ENCODE measurements around the gene KDM5B.
"Not testable (repeated sequence)": the region's sequence is repeated elsewhere in the genome, so short reads cannot be mapped to it uniquely, and the experiment has no call there.

KDM5B gene

DNA sequence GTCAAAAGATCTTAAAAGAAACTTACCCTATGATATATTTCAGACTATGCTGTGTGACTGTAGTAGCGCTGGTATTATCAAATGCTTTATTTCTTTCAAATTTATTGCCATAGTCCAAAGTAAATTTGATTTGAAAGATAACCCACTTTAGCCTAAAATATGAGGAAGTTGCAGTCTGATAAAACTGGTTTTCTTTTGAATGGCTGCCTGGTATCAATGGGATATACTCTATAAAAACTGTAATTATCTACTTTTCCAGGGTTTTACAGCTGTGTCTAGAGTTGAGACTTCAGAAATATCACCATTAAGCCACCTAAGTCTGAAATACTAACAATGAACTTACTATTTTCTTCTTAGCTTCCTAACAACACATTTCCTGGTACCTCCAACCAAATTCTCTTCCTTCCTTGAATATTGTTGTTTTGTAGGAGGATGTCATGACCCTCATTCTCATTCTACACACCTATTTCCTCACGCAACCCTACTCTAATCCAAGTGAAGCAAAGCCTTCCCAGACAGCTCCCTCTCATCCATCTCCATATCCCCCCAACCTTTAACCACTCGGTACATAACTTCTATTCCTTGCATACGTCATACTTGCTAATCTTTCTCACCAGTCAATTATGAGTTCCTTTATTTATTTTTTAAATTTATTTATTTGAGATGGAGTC, 17.0 kb downstream of the KDM5B start:
- DNase-seq: no peak

DNA sequence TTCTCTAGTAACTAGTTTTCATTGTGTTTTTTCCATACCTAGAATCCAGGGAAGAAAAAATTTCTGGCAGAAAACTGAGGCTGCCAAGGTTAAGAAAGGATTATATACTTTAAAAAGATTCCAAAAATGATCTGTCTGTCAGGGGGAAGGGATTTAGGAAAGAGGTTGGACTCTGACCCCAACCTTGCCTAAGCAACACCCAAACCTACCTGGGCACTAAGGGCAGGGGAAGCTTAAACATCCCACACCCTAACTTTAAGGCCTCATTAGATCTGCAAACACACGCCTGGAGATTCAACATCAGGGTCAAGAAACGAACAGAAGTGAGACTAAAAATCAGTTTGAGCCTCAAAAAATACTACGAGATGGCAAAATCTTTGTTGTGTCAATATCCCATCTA, 19.4 kb downstream of the KDM5B start:
- no peak for DNase-seq

DNA sequence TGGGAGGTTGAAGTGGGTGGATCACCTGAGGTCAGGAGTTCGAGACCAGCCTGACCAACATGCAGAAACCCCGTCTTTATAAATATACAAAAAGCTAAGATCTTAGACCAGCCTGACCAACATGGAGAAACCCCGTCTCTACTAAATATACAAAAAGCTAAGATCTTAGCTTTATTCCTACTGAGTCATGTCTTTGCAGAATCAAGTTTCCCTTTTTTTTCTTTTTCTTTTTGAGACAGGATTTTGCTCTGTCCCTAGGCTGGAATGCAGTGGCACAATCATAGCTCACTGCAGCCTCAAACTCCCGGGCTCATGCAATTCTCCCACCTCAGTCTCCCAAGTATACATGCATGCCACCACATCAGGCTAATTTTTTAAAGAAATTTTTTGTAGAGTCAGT, 21.4 kb downstream of the KDM5B start:
- no peak for DNase-seq

DNA sequence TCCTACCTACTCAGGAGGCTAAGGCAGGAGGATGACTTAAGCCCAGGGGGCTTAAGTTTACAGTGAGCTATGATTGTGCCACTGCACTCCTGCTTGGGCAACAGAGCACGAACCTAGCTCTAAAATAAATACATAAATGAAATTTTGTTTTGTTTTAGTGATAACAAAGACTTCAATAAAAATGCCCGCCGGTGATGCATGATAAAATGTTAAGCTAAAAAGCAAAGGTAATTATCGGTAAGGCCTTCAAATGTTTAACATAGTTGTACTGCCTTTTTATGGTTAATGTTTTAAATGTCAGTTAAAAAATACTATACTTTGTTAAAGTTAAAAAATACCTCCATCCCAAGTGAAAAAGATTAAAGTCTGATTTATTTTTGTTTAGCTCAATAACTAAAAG, 27.0 kb downstream of the KDM5B start:
- no peak for DNase-seq

DNA sequence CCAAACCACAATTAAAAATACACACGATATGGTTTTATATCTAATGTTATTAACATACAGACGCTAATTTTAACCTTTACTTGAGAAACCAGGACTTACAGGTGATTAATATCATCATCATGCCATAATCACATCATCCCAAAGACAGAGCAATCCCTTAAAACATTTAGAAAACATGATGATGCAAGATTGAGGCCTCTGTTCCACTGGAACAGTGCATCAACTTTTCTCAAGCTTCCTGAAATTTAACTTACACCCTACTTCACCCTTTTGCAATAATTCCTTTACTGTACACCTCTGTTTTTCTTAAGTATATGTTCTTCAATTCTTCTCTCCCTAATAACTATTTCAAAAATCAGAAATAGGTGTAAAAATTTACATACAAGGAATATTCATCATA, 38.1 kb downstream of the KDM5B start:
- DNase-seq: no peak

DNA sequence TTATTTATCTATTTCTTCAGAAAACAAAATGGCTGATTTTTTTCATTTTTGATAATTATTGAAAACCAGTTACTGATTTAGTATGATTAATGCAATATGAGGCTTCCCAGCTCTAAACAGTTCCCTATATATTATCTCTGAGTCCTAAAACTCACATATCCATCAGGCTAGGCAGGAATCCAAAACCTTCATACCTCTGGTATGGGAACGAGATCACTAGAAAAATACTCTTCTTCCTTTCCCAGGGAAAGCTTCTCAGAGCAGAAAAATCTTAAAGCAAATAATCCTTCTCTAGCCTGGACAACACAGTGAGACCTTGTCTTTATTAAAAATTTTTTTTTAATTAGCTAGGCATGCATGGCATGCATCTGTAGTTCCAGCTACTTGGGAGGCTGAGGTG, 42.5 kb downstream of the KDM5B start:
- DNase-seq: no peak

DNA sequence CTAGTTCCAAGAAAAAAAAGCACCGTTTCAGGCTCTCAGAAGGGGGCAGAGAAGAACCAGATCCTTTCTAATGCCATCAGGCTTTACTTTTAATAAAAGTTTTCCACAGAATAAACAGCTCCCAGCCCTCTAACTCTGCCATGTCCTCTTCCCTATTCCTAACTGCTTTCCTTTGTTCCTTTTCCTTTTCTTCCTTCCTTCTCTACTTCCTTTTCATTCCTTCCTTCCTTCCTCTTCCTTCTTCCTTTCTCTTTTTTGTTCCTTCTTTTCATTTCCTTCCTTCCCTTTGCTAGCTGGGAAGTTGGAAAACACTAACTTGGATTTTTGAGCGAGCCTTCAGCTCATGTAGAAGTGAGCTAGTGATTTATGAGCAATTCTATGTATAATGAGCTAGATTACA, 46.2 kb downstream of the KDM5B start:
- no peak for DNase-seq

DNA sequence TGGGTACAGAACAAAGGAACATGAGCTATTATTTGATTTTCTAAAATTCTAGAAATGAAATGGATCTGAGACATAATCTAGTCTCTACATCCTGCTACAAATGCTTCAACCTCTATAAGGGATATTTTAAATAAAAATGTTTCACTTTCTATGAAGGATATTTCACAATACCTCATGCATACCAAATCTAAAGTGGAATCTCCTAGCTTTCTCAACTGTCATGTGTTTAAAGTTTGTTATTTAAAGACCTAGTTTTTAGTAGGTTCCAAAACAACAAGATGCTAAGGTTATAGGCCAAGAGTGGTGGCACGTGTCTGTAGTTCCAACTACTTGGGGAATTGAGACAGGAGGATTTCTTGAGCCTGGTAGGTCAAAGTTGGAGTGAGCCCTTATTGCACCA, 47.6 kb downstream of the KDM5B start:
- DNase-seq: no peak

DNA sequence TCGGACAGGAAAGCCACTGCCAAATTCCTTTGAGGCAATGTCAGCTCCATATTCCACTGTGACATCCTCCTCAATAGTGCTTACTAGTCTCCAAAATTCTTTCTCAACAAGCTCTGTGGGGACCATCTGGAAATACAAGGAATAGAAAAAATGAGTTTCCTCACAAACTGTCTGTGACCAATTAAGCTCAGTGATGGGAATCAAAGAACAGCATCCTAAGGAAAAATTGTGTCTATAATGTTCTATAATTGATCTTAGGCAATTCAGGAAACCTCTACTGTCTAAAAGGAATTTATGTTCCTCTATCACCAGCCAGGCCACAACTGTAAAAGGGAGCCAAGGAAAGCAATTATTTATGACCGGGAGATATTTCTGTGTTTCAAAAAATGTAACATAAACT, 51.8 kb downstream of the KDM5B start:
- no peak for DNase-seq

DNA sequence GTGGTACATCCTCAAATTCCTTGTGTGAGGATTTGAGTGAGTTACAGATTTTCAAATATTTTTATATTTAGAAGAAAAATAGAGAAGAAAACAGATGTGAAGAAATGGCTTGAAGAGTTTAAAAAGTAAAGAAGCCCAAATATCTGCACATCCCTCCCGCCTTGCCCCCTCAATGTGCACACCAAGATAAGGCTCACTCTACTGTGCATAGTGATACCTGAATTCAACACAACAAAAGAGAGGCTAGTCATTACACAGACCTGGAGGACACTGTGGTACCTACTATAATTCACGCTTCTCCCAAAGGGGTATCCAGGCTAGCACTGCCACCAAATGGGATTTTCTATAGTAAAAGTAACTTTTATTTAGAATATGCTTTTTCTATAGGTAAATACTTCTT, 53.9 kb downstream of the KDM5B start:
- no peak for DNase-seq

DNA sequence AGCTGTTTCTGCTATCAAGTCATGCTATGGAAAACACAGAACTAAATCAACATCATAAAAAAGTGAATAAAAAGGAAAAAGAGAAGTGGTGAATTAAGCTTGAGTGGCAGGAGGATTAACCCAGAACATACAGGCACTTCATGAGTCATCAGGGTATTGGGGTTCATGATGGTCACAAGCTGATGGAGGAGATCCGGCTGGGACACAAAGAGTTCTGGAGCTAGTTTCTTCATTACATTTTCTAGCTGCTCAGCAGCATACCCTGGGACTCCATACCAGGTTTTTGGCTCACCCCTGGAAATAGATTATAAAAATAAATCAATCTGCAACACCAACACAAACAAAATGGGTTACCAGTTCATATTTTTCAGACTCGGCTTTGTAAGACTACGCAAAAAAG, 55.4 kb downstream of the KDM5B start:
- no peak for DNase-seq

DNA sequence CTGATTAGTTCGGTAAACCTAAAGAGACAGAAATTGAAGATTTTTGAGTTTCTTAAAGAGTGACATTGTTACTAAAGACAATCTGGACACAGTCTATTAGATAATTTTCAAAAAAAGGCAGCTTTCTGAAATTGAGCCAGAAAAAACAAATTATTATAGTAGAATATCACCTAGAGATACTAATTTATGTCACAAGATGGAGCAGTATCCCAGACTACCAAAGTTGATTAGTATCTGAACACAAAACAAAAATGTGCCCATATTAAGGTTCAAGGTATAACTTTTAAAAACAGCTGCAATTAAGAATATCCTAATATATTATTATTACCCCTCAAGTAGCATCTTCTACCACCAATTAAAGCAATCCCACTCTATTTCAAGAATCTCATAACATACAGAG, 57.5 kb downstream of the KDM5B start:
- DNase-seq: no peak

DNA sequence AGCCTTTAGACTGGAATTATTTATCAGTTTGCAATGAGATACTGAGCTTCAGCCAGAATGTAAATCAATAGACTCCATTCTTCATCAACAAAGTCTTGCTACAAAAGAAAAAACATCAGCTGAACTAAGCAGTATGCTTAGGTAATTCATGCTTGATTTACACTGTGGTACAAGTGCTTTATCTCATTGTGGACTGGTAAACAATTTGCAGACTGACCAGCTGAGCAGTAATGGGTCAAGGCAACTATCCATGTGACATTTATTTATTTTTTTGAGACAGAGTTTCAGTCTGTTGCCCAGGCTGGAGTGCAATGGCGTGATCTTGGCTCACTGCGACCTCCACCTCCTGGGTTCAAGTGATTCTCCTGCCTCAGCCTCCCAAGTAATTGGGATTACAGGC, 58.2 kb downstream of the KDM5B start:
- DNase-seq: no peak

DNA sequence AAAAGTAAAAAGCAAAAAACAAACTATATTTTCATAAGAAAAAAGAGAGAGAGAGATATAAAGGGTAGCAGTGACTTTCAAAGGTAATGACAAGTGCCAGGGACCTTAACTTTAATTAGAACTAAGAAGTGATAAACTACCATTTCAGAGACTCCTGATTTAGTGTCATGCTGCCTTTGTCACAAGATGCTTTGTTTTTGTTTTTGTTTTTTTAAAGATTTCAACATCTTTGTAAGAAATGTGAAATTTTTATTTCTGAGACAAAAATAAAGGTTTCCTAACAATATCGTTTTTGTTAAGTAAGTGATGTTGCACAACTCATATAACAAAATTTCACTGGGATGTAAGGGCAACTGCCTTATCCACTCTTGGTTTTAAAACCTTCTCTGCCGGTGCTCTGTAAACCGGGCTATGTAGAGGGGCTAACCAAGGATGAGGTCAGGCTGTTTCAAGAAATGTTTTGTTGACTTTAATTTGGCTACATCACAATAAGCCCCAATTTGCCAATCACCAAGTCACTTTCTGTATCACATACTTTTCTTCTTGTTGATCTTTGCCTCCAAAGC, 62.8 kb downstream of the KDM5B start:
- DNase-seq: no peak

DNA sequence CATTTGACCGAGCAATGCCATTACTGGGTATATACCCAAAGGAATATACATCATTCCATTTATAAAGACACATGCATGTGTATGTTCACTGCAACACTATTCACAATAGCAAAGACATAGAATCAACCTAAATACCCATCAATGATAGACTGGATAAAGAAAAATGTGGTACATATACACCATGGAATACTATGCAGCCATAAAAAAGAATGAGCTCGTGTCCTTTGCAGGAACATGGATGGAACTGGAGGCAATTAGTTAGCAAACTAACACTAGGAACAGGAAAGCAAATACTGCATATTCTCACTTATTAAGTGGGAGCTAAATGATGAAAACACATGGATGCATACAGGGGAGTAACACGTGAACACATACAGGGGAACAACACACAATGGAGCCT, 63.5 kb downstream of the KDM5B start:
- not testable (repeated sequence) for DNase-seq

DNA sequence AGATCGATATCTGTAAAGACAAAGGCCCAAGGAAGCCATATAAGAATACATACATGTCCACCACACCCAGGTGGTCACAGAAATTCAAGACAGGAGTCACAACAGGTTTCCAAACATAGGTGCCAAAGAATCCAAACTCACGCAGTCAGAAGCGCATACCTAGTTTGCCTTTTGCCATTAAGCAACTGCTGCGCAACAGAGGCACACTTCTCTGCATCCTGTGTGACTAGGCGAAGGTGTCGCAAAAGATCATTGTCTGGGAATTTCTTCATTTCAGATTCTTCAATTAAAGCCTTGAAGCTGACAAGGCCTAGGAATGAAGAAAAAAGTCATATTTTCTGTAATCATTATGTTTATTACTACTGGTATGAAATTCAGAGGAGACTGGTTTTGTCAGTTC, 65.7 kb downstream of the KDM5B start:
- no peak for DNase-seq

DNA sequence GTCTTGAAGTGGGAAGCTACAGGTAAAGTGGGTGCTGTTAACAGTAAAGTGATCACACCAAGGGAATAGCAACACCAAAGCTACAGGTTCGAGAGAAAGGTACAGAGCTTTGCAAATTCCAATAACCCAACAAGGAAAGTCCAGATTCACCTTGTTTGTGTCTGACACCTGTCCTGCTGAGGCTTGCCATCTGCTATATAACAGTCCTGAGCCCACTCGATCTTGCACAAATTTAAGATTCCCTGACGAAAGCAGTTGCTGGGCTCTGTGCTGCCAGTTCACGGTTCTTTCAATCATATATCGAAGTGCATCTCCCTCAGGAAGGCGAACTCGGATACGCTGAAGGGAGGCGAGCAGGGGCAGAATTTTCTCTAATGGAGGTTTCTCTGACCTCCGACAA, 75.0 kb downstream of the KDM5B start:
- DNase-seq: no peak

DNA sequence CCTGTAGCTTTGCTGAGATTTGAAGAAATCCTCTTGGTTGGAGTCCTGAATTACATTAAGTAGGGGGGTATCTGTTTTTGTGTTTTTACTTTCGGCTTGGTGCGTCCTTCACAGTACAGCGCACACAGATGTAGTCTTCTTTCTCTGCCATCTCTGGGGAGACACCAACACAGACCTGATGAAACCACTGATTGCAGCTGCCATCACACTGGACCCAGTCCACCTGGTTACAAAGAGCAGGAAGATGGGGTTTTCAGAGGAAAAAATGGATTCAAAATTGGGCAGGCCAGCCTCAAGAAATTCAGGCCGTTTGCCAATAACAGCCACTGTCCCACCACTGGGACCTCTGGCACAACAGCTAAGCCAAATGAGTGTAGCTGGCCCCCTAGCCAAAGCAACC, 79.3 kb downstream of the KDM5B start:
- no peak for DNase-seq

DNA sequence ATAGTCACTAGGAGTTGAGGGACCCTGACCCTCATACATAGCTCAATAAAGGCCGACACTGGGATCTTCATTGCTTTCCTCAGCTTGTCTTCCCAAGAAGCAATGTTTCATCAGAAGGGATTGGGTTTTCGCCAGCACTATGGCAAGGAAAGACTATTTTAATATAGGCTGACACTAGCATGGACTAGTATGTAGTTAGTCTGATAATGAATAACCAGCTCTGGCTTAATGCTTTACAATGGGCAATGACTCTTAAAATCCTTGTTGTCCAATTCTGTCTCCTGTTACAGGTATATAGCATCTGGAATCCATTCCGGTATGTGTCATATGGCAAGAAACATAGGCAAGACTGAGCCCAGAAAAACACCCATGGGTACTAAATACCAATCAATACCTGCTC, 82.7 kb downstream of the KDM5B start:
- DNase-seq: no peak

DNA sequence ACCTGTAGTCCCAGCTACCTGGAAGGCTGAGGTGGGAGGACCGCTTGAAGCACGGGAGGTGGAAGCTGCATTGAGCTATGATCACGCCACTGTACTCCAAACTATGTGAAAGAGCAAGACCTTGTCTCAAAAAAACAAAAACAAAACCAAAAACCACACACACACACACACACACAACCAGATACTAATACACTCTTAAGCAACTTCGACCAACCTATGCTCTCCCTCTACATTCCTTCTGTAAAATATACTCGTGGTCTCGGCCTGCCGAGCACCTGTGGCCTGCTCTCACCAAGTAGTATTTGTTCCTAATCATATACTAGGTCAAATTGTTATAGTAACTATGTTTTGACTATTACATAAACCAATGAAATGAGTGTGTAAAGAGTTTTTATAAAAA, 84.5 kb downstream of the KDM5B start:
- DNase-seq: no peak

DNA sequence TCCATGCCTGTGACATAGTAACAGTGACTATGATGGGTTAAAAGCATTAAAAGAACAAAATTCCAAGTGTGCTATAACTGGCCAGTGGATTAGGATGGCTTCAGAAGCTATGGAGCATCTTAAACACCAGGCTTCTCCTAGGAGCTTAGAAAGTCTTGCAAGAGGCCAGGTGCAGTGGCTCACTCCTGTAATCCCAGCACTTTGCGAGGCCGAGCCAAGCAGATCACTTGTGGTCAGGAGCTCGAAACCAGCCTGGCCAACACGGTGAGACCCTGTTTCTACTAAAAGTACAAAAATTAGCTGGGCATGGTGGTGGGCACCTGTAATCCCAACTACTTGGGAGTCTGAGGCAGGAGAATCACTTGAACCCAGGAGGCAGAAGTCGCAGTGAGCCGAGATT, 85.2 kb downstream of the KDM5B start:
- DNase-seq: not testable (repeated sequence)

DNA sequence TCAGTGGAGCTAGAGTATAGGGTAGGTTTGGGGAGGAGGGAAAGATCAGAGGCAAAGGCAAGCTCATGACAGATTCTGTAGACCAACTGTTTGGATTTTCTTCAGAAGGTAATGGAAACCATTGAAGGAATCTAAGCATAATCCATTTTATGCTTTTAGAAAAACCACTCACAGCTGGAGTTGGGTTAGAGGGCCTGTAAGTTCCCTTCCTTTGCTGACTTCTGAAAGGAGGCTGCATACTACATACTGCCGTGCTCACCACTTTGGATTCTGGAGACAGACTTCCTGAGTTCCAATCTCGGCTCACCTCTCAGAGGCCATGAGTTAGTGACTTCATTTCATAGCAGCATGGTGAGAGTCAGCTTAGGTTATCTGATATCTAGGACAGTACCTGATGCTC, 91.6 kb downstream of the KDM5B start:
- DNase-seq: no peak

DNA sequence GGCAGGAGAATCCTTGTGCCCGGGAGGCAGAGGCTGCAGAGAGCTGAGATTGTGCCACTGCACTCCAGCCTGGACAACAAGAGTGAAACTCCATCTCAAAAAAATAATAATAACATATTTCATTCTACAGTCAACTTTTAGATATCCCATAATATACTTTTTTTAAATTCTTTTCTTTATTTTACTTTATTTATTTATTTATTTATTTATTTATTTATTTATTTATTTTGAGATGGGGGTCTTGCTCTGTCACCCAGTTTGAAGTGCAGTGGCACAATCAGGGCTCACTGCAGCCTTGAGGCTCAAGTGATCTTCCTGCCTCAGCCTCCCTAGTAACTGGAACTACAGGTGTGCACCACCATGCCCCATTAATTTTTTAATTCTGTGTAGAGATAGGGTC, 94.0 kb downstream of the KDM5B start:
- DNase-seq: not testable (repeated sequence)

DNA sequence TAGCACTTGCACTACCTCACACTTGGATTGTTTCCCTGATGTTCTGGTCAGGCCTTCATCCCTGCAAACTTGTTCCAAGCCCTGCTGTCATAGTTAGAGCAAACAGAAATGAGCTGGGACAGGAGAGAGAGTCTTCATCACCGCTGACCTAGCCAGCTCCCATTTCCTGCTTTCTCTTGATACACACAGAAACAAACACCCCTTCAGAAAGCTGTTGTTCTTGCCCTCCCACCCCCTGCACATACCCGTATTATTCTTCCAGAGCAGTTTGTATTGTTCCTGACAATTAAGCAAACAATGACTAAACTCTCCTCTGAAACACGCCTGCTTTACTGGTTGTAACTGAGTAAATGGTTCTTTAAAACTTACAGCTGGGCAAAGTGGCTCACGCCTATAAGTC, 95.1 kb downstream of the KDM5B start:
- DNase-seq: no peak

DNA sequence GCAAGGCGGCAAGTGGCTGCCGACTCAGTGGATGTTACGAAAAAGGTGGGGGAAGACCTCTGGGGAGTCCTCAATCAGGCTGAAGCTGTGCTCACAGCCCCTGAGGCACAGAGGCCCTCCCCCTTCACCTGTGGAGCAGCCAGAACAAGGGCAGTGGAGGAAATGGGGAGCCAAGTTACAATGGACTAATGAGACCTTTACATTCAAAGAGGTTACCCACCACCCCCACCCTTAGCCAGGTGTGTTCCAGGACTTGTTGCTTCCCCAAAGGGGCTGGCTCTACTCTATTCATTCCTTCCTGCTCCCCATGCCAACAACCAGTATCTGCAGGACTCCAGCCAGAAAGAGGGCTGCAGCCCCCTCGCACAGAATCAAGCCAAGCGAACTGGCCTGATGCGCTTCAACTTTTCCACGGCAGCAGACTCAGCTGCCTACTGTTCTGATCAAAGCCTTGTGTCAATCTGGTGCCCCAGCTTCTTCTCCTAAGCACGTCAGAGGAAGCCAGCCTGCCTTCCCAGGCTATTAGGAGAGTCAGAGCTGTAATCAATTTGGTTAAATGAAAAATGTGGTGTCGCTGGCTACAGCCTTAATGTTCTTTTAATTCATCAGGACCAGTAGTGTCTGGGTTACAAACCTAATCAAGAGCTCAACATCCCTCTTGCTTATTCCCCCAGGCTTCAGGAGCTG, 96.1 kb downstream of the KDM5B start:
- DNase-seq: no peak
